HepG2 (cell line): ENCODE measurements around the gene DPH2. TPM values are rescaled to one million over a fixed set of nuclear protein-coding genes. Genes with fewer than 3 reads are reported as not detected.

Experiments
- ATAC-seq: fragments of 200-7000 bp; cut with Tn5 transposase; 3 replicates; pipeline ENCODE4 v1.9.1; 2020; ENCODE audit warnings: mild to moderate bottlenecking, moderate library complexity
- BruUV-seq: library from RNA; stranded (reverse); fragments of 400-500 nt; replicated peaks from 2 replicates; lab custom pipeline; 2021; lab: Mats Ljungman, UMichigan
- CTCF ChIA-PET: fragments of 300-600 bp; formaldehyde crosslinking; extraction: SDS; loops from one replicate; lab custom pipeline; 2021; ENCODE audit warnings: low total read pairs, inconsistent platforms, low intra/inter-chr PET ratio; lab: Yijun Ruan, JAX
- POLR2A ChIA-PET: fragments of 350-600 bp; sonication (Branson Sonifier 250); formaldehyde crosslinking; loops from one replicate; lab custom pipeline; 2020; ENCODE audit warnings: antibody characterized with exemption, inconsistent platforms; lab: Yijun Ruan, JAX
- DNase-seq: peaks from one replicate; pipeline ENCODE4 v3.0.0-alpha.2; 2015; ENCODE audit warnings: low spot score
- FAIRE-seq: peaks from 3 replicates; lab custom pipeline; 2011; peaks lifted over from hg19 to GRCh38; lab: Jason Lieb, UNC
- H2AFZ ChIP-seq: one replicate; pipeline ENCODE4 v1.6.1; 2011; ENCODE audit warnings: low read length, inconsistent platforms
- H3K27ac ChIP-seq: fragments of 300-600 bp; 3 replicates; pipeline ENCODE4 v1.8.0; 2011; ENCODE audit warnings: mixed run types, mild to moderate bottlenecking, mixed read lengths, low read length, inconsistent platforms; ENCODE audit not compliant: insufficient read depth; ENCODE audit errors: extremely low read length
- H3K27me3 ChIP-seq, 2 experiments: fragments of 200-600 bp in 1 of 2; 2 replicates in 1 of 2; 3 replicates in 1 of 2; pipeline versions ENCODE4 v1.6.0 to v1.8.0; 2011; ENCODE audit warnings: low read length in 2 of 2, mild to moderate bottlenecking in 2 of 2, moderate library complexity in 2 of 2, inconsistent platforms in 1 of 2; ENCODE audit not compliant: insufficient read depth in 2 of 2, control insufficient read depth in 1 of 2
- H3K36me3 ChIP-seq, 2 experiments: fragments of 200-600 bp in 1 of 2; replicated peaks in 1 of 2; 2 replicates in 1 of 2; 3 replicates in 1 of 2; pipeline versions ENCODE4 v1.5.1 to v1.8.0; 2011; ENCODE audit warnings: low read length in 2 of 2, inconsistent platforms in 1 of 2; ENCODE audit not compliant: insufficient read depth in 2 of 2, control insufficient read depth in 1 of 2
- H3K4me1 ChIP-seq: 2 replicates; pipeline ENCODE4 v1.5.1; 2012; ENCODE audit warnings: low read length, inconsistent platforms; ENCODE audit not compliant: insufficient read depth
- H3K4me2 ChIP-seq: 2 replicates; pipeline ENCODE4 v1.6.0; 2011; ENCODE audit warnings: low read depth, low read length, inconsistent platforms
- H3K4me3 ChIP-seq, 3 experiments: fragments of 200-600 bp in 1 of 3; sonication (generic), shearing (Covaris generic) in 1 of 3; replicated peaks in 1 of 3; 2 replicates each; pipeline ENCODE4 v1.5.1; 2011 to 2016; ENCODE audit warnings: low read length in 3 of 3, inconsistent platforms in 2 of 3, low read depth in 2 of 3, mild to moderate bottlenecking in 2 of 3, control low read depth in 1 of 3, mixed read lengths in 1 of 3; ENCODE audit not compliant: insufficient read depth in 1 of 3
- H3K79me2 ChIP-seq: one replicate; pipeline ENCODE4 v1.6.1; 2011; ENCODE audit warnings: low read length, inconsistent platforms; ENCODE audit not compliant: insufficient read depth
- H3K9ac ChIP-seq: 2 replicates; pipeline ENCODE4 v1.6.0; 2011; ENCODE audit warnings: mild to moderate bottlenecking, low read depth, low read length, inconsistent platforms; ENCODE audit not compliant: insufficient read depth
- H3K9me3 ChIP-seq: 2 replicates; pipeline ENCODE4 v1.5.1; 2012; ENCODE audit warnings: mild to moderate bottlenecking, low read length
- H4K20me1 ChIP-seq: 2 replicates; pipeline ENCODE4 v1.6.0; 2011; ENCODE audit warnings: inconsistent platforms, mild to moderate bottlenecking, low read length, moderate library complexity; ENCODE audit not compliant: insufficient read depth
- HDAC6 ChIP-seq: fragments of 200-600 bp; sonication (generic); IDR thresholded peaks from 2 replicates; pipeline ENCODE4 v1.7.0; 2017; ENCODE audit warnings: mild to moderate bottlenecking, antibody characterized with exemption, low read length, low read depth
- MYC ChIP-seq: sonication (generic); formaldehyde crosslinking; IDR thresholded peaks from 2 replicates; pipeline ENCODE4 v1.9.0; 2021; ENCODE audit warnings: missing genetic modification reagents, borderline replicate concordance
- PHF20 ChIP-seq: sonication (generic); formaldehyde crosslinking; IDR thresholded peaks from 2 replicates; pipeline ENCODE4 v1.5.0; 2020; ENCODE audit warnings: mild to moderate bottlenecking, missing genetic modification reagents
- PLSCR1 ChIP-seq: sonication (generic); formaldehyde crosslinking; IDR thresholded peaks from 2 replicates; pipeline ENCODE4 v1.5.0; 2020; ENCODE audit warnings: missing genetic modification reagents, mild to moderate bottlenecking, borderline replicate concordance
- ZC3H4 ChIP-seq: sonication (generic); formaldehyde crosslinking; IDR thresholded peaks from 2 replicates; pipeline ENCODE4 v1.4.0; 2020; ENCODE audit warnings: missing genetic modification reagents, borderline replicate concordance
- ZNF3 ChIP-seq: IDR thresholded peaks from 2 replicates; pipeline ENCODE4 v1.7.0; 2017; ENCODE audit warnings: inconsistent platforms
- ZNF318 ChIP-seq: sonication (generic); formaldehyde crosslinking; IDR thresholded peaks from 2 replicates; pipeline ENCODE4 v1.4.0; 2020; ENCODE audit warnings: mild to moderate bottlenecking, missing genetic modification reagents
- WGBS: methylation state at CpG from one replicate; pipeline ENCODE4 v1.1.6; 2017; ENCODE audit warnings: low lambda C conversion rate; 5-methylcytosine and 5-hydroxymethylcytosine counted together
- in situ Hi-C: cut with HindIII; loops from 2 replicates; pipeline ENCODE4 v1.10.0; 2017; ENCODE audit warnings: low pct_unique_long_range_greater_than_20kb; ENCODE audit not compliant: extremely low pct_ligation_motif_present
- intact Hi-C: fragments of 100-400 bp; cut with micrococcal nuclease; formaldehyde crosslinking; loops from one replicate; pipeline ENCODE4 v1.10.0; 2022; ENCODE audit not compliant: unreplicated experiment
- polyA plus RNA-seq, 8 experiments: library from polyadenylated mRNA; depleted of rRNA in 3 of 8; stranded (reverse) in 7 of 8; unstranded in 1 of 8; fragments of >200 nt; fragmentation: Illumina TruSeq in 4 of 8; extraction: Trizol in 4 of 8; gene quantifications; 2 replicates each; pipeline versions ENCODE4 v1.2.1 to v1.2.3, GENCODE V29; 2011 to 2016; ENCODE audit warnings: low read depth in 4 of 8, missing spikeins in 1 of 8, mixed read lengths in 1 of 8; ENCODE audit not compliant: insufficient read depth in 1 of 8
- total RNA-seq, 5 experiments: library from RNA; depleted of rRNA; stranded (reverse); fragments of >200 nt; fragmentation: Illumina TruSeq; extraction: Trizol; gene quantifications; 2 replicates each; pipeline ENCODE4 v1.2.3, GENCODE V29; 2016; ENCODE audit warnings: low read depth in 1 of 5
- TF ChIP-seq, protein P1 (sequence below): sonication (generic); formaldehyde crosslinking; IDR thresholded peaks from 2 replicates; pipeline ENCODE4 v1.4.0; 2020; ENCODE audit warnings: mild to moderate bottlenecking, missing genetic modification reagents

Gene DPH2
- total and polyA plus RNA-seq, 2 of the 13 experiments (the other 11 are each of a cell fraction or from before 2014, with no cell fraction given) = 32.2 to 38.3 TPM

DNA sequence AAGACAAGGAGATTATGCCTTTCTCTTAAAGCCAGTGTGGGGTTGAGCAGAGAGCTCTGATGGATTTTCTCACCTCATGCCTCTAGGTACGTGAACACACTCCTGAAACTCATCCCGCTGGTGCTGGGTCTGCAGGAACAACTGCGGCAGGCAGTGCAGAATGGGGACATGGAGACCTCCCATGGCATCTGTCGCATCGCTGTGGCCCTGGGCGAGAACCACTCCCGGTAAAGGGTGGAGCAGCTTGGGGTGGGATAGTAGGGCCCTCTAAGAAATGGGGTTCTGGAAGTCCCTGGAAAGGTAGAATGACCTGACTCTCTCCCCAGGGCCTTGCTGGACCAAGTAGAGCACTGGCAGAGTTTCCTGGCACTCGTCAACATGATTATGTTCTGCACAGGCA is 13.6 kb upstream of the DPH2 start:
- H4K20me1 ChIP-seq = no peaks in the 10 kb centered on the region
- no peak overlapping the region for H3K4me3 ChIP-seq
- H2AFZ ChIP-seq = no peak overlapping the region
- DNase-seq = no peak
- no peak for TF ChIP-seq PHF20 (CRISPR knock-in tag)
- TF ChIP-seq ZC3H4 = no peak
- TF ChIP-seq, protein P1, sequence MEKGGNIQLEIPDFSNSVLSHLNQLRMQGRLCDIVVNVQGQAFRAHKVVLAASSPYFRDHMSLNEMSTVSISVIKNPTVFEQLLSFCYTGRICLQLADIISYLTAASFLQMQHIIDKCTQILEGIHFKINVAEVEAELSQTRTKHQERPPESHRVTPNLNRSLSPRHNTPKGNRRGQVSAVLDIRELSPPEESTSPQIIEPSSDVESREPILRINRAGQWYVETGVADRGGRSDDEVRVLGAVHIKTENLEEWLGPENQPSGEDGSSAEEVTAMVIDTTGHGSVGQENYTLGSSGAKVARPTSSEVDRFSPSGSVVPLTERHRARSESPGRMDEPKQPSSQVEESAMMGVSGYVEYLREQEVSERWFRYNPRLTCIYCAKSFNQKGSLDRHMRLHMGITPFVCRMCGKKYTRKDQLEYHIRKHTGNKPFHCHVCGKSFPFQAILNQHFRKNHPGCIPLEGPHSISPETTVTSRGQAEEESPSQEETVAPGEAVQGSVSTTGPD (CRISPR knock-in tag) = no peak
- TF ChIP-seq ZNF3 (CRISPR knock-in tag) = no peak
- TF ChIP-seq PLSCR1 = no peak
- no peak for TF ChIP-seq HDAC6
- no peak for TF ChIP-seq MYC (CRISPR knock-in tag)
- no peak for TF ChIP-seq ZNF318
- H3K4me1 ChIP-seq = no peaks in the 10 kb centered on the region
- ATAC-seq = no peak
- H3K9me3 ChIP-seq = no peaks in the 10 kb centered on the region
- no peak overlapping the region for H3K9ac ChIP-seq
- no peaks in the 10 kb centered on the region for H3K79me2 ChIP-seq
- intact Hi-C loops = no loop called here
- POLR2A ChIA-PET = no interaction called here
- FAIRE-seq = no peak
- H3K27ac ChIP-seq = no peak overlapping the region
- H3K4me2 ChIP-seq = no peak overlapping the region
- no peaks in the 10 kb centered on the region for H3K27me3 ChIP-seq
- WGBS = 98% methylated on average over 5 of the region's 8 CpGs
- BruUV-seq = no TSS peak
- H3K36me3 ChIP-seq = peaks cover 0 to 21% of the 10 kb centered on the region in 2 experiments; a peak in 2 of 5 replicates
- CTCF ChIA-PET = no interaction called here
- in situ Hi-C loops = no loop called here
